Neural progenitor cell (in vitro differentiated cells): ENCODE results near the gene FER.

ENCODE experiments used
- CTCF ChIP-seq: fragments of 200-600 bp; sonication (generic); IDR thresholded peaks from 2 replicates; pipeline ENCODE4 v1.5.1; 2017; ENCODE audit warnings: antibody characterized with exemption, mild to moderate bottlenecking
- EZH2 ChIP-seq: fragments of 200-600 bp; sonication (generic); IDR thresholded peaks from 2 replicates; pipeline ENCODE4 v1.6.1; 2017; ENCODE audit warnings: antibody characterized with exemption, mild to moderate bottlenecking, moderate library complexity
- EZH2phosphoT487 ChIP-seq: fragments of 200-600 bp; sonication (generic); IDR thresholded peaks from 2 replicates; pipeline ENCODE4 v1.6.1; 2017; ENCODE audit warnings: antibody characterized with exemption

- no peak for TF ChIP-seq EZH2
- TF ChIP-seq CTCF = no peak
- TF ChIP-seq EZH2phosphoT487 = no peak
Observed at GRCh38 chr5:108836492-108836891, 88.8 kb downstream of the FER start.
